WI38 (cell line): ENCODE results near the gene CCR5.
"Not testable (repeated sequence)": the region's sequence is repeated elsewhere in the genome, so short reads cannot be mapped to it uniquely, and the experiment has no call there.

Experiments
- H3K4me3 ChIP-seq: 2 replicates; pipeline ENCODE4 v1.5.1; 2011; ENCODE audit warnings: low read depth, mild to moderate bottlenecking, control low read depth, low read length
- CTCF ChIP-seq: IDR thresholded peaks from 2 replicates; pipeline ENCODE4 v1.5.1; 2012; ENCODE audit warnings: low read depth, mild to moderate bottlenecking, control low read depth, low read length

The CCR5 gene

GRCh38 chr3:46398186-46398955, 27.6 kb downstream of the CCR5 start:
- no peak overlapping the region for H3K4me3 ChIP-seq
- no peak for TF ChIP-seq CTCF

GRCh38 chr3:46399098-46399497, 28.4 kb downstream of the CCR5 start:
- H3K4me3 ChIP-seq, result no peak overlapping the region
- no peak for TF ChIP-seq CTCF

GRCh38 chr3:46399557-46399956, 28.8 kb downstream of the CCR5 start:
- no peak for TF ChIP-seq CTCF
- no peak overlapping the region for H3K4me3 ChIP-seq

GRCh38 chr3:46400000-46400734, 29.4 kb downstream of the CCR5 start:
- no peak overlapping the region for H3K4me3 ChIP-seq
- no peak for TF ChIP-seq CTCF

GRCh38 chr3:46400846-46401245, 30.1 kb downstream of the CCR5 start:
- H3K4me3 ChIP-seq, result no peak overlapping the region
- no peak for TF ChIP-seq CTCF

GRCh38 chr3:46401579-46401978, 30.8 kb downstream of the CCR5 start:
- no peak for TF ChIP-seq CTCF

GRCh38 chr3:46402902-46403301, 32.2 kb downstream of the CCR5 start:
- not testable (repeated sequence) for H3K4me3 ChIP-seq

More at GRCh38 chr3:46401579-46401978, 30.8 kb downstream of the CCR5 start:
- H3K4me3 ChIP-seq, result no peak overlapping the region
